Activated CD4-positive, CD25-positive, alpha-beta regulatory T cell (primary cell): Measurements from ENCODE around the gene SAP30BP.

ENCODE experiments used
- DNase-seq, 4 experiments: peaks; one replicate each; lab custom pipeline; 2025; lab: John Stamatoyannopoulos, UW

SAP30BP gene

DNA sequence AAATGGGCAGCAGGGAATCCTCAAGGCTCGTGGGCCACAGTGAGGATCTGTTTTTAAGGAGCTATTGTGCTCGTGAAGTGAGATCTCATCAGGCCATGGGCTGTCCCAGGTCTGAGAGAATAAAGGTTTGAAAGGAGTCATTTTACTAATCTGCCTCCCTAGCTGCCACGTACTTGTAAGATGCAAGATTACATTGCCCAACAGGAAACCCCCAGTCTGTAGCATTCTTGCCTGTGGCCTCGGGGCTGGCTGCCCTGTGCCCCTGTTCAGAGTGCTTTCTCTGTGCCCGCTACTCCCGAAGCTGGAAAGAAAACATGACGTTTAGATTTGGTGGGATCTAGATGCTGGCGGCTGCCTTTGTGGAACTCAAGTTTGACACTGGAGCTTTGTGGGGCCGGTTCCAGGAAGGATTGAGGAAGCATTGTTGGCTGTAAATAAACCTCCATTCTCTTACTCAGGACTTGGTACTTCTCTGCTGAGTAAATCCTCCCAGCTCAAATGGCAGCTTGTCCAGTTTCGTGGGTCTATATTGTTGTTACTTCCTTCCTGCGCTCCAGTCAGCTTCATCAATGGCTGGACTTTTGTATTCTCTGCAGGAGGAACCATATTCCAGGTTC is 21.2 kb downstream of the SAP30BP start:
- no peak for DNase-seq

GRCh38 chr17:75689441-75689873 is 22.3 kb downstream of the SAP30BP start:
- peak in 2 of 4 experiments; percentile 17 to 27 for DNase-seq

DNA sequence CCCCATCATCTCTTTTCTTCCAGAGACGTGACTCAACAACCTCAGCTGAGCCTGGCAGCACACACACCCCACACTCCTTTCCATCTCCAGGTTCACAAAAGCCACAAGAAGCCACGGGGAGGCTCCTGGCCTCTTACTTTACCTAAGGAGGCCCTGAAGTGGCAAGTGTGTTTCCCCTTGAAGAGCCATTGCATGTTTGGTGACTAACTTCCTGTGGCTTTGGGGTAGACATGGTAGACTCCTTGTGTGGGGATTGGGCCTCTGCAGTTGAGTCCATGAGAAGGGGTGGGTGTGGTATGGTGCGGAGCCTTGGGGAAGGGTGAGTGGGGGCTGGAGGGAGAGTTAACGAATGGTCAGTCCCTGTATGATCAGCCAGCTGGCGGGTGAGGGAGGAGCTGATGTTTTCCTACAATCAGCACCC is 24.2 kb downstream of the SAP30BP start:
- DNase-seq = no peak

DNA sequence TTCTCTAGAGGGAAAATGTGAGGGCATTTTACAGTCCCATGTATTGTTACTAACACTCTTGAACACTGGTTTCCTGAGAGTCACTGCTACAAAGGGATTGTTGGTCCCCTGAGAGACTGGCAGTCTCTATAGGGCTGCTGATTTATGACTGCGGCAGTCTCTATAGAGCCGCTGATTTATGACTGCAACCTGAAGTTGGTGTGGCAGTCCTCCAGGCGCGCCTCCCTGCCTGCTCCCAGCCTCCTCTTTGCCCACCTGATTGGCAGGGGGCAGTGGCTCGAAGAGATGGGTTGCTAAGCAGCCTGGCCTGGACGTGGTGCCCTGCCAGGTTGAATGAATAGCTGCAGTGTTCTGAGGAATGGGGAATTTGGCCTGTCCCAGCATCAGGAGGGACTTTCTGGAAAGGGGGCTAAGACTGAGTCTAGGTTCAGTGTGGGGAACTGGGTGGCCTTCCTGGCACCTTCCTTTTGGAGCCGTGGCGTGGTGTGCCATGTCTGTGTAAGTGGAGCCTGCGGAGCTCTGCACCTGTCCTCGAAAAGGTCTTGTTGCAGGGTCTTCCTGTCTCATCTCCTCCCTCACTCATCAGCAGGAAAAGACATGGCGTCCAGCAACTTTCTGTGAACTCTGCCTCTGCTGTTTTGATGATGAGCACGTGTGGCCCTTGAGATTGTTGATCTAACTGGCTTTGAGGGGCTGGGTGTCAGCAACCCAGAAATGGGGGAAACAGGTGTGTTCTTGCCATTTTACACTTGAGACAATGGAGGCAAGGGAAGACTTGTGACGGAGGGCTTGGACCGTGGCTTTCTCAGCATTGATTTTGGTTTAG is 24.9 kb downstream of the SAP30BP start:
- DNase-seq = no peak

GRCh38 chr17:75692976-75693375 is 25.8 kb downstream of the SAP30BP start:
- DNase-seq = no peak

DNA sequence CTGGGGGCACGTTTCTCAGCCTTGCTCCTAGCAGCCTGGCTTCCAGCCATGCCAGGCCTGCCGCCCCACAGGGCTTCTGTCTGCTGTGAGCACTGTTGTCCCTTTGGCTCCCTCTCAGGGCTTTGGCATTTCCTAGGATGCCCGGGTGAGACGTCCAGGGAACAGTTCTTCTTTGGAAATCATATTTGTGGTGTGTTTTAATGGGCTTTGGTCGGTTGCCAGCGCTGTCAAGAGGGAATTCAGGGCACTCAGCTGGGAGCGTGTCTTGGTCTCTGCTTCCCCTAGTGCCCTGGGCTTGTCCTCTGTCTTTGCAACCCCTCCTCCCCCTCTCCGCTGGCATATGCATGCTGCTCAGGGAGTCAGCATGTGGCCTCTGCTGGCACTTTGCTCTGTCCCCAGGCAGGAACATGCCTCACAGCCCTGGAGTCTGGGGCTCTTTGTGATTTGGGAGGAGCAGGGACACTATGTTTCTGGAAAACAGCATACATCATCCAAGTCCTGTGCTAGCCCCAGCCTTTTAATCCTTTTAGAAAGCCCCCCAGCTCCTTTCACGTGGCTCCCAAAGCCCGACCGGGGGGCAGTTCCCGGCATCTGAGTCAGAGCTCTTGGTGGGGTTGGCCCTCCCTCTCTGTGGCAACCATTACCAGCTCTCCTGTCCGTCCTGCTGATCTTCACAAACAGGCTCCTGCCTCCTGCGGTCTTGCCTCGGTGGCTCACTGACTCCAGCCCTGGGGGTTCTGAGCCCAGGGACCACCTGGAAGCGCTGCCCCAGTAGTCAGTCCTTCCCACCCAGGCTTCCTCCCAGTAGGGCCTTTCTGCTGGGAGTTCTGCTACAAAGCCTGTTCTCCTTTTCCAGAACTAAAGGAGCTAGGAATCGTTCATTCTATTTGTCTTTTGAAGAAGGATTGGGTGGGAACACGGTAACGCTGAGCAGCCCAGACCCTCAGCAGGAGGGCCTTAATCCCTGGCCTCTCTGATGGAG is 26.7 kb downstream of the SAP30BP start:
- no peak for DNase-seq

DNA sequence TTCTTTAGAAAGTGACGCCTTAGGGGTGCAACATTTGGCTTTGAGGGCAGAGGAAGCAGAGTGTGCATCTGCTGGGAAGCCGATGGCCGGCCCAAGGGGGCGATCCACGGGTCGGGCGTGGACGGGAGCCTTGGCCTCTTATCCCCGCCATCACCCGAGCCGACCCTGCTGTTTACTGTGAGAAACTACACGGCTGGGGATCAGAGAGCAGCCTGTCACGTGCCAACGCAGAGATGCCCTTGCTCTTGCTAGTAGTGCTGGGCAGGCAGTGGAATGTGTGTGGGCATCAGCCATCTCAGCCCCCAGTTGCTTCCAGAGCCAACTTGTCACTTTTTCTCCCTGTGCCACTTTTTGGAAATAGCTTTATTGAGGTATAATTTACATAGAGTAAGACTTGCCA is 27.4 kb downstream of the SAP30BP start:
- no peak for DNase-seq

- DNase-seq = no peak
Measured at GRCh38 chr17:75695141-75695829, 28.1 kb downstream of the SAP30BP start.

DNA sequence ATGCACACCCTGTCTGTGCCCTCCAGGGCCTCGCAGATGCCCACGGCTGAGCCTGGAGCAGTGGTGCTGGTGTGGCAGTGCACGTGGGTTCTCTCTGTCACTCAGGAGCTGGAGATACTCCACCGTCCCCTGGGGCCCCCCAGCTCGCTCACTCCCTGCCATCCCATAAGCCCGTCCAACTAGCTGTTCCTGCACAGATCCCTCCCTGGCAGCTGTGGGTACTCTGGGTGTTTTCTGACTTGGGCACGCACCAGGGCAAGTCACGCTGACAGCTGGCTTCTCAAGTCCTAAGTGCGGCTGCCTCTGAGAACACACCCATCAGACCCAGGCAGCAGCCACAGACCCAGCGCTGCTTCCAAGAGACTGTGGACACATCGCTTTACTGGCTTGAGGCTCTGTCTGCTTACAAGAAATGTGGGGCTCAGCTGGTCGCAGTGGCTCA is 28.7 kb downstream of the SAP30BP start:
- DNase-seq = no peak

DNA sequence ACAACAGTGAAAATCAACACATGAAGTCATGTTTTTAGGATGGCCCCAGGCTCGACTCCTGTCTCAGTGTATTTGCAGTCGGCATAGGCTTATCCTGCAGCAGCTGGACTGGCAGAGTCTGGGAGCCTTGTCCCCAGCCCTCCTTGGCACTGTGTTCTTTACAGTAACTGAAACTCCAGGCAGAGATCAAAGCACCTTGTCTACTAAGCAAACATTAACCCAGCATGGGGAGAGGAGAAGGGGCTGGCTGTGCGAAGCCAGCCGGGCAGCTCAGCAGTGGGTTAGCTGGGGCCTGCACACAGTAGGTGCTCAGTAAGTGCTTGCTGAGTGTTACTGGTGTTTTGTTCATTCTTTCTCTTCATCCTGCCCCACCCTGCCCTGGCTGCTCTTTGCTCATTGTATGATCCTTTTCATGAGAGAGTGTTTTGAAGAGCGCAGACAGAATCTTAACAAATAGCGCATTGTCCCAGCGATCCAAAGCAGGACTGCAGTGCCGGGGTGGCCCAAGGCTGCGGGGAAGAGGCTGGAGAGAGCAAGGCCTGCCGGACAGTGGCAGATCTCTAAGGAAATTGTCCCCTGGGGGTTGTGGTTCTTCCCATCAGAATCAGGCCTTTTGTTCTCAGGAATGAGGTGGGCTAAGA is 30.6 kb downstream of the SAP30BP start:
- DNase-seq = no peak

DNA sequence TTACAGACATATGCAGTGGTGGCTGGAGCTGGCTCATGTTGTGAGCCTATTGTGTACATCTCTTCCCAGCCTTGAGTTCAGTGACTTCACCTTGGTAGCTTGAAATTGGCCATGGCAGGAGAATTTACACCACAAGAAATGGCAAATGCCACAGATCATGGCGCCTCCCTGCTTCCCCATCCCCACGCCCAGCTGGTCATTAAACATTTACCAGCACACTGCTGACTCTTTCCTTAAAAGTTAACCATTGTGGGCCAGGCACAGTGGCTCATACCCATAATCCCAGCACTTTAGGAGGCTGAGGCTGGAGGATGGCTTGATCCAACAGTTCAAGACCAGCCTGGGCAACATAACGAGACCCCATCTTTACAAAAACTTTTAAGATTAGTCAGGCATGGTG is 31.5 kb downstream of the SAP30BP start:
- DNase-seq = no peak

DNA sequence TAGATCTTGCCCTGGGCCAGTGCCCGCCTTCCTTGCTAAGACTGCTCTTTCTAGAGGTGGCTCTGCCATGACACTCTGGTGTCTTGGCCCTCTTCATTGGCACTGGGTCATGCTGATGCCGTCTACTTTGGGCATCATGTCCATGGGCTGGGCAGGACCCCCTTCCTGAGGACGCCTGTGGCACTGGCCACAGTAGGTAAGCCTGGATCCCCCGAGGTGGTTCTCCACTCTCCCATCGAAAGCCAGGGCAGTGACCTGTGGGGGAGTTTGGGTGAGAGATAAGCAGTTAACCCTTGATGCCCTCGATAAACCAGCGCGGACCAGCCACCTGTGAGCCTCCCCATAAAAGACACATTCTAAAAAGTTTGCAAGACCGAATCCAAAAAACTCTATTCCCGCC is 34.1 kb downstream of the SAP30BP start:
- no peak for DNase-seq

- DNase-seq = no peak
Measured at GRCh38 chr17:75703191-75703590, 36.1 kb downstream of the SAP30BP start.

- no peak for DNase-seq
Measured at GRCh38 chr17:75703591-75703990, 36.5 kb downstream of the SAP30BP start.

DNA sequence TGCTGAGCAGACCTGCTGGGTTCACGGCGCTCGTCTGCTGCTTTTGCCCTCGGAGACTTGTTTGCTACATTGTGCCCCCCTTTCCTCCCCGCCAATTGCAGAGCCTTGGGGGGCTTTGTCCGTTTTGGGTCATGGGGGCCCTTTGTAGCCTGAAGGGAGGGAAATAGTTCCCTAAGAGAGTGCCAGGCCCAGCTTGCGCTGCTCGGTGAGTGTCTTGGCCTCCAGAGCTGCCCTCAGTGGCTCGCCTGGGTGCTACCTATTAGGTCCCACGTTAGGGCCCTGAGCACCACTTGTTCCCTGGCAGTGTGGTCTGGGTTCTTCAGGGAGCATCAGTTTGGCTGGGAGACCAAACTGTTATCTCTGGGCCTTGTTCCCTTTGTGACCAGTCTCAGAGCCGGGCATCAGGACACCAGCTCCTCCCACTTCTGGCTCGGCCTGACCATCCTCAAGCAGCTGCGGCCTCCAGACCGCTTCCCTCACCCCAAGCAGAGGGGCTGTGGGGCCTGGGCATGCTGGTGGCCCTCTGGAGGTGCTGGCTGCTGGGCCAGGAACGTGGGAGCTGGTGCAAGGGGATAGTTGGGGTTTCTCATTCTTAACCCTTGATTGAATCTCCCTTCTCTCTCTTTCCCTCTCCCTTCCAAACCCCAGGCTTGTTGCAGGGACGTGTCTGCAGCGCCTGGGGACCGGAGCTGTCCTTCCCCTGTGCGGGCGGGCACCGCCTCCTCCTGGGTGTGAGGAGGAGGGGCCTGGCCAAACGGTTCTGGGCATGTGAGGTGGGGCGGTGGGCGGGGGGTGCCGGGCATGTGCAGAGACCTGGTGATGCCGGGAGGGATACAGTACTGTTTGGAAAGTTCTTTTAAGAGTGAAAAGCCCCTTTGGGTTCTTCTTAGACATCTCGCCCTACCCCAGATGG is 38.1 kb downstream of the SAP30BP start:
- no peak for DNase-seq

DNA sequence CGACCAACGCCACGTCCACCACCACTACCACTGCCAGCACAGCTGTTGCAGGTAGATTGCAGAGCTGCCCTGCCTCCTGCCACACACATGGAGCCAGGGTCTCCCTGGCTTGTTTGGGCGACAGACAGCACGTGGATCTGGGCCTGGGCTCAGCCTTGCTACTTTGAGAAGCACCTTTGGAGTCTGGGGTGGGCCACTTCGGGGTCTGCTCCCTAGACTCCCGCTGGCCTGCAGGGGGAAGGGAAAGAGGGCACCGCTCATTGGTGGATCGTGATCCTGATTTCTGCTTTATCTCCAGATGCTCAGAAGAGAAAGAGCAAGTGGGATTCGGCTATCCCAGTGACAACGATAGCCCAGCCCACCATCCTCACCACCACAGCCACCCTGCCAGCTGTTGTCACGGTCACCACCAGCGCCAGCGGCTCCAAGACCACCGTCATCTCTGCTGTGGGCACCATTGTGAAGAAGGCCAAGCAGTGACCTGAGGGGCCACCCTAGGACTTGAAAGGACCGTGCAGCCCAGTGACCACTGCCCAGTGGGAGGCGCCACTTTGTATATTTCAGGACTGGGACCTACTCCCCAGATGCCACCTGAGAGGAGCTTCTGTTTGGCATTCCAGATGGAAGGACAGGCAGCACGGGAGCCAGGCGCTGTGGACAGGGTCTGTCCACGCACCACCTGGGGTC is 39.0 kb downstream of the SAP30BP start:
- no peak for DNase-seq

GRCh38 chr17:75707079-75707571 is 40.0 kb downstream of the SAP30BP start:
- DNase-seq = no peak

DNA sequence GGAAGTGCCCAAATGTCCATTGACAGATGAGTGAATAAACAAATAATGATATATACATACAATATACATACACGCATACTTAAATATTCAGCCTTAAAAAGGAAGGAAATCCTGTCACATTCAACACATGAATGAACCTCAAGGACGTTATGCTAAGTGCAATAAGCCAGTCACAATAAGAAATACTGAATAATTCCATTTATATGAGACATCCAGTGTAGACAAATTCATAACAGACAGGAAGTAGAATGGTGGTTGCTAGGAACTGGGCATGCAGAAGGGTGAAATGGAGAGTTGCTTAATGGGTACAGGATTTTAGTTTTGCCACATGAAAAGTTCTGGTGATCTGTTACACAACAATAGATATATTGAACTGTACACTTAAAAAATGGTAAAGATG is 45.3 kb downstream of the SAP30BP start:
- DNase-seq = no peak

- DNase-seq = no peak
Measured at GRCh38 chr17:75719732-75720131, 52.6 kb downstream of the SAP30BP start.
